CD4-positive, alpha-beta T cell treated with Interleukin-2 at 100 ng/mL for 4 hours (primary cell): Measurements from ENCODE around the gene GNAI2.
A peak's percentile ranks its signal among the peaks of the same experiment; 100 is the strongest.
"Not testable (repeated sequence)": the region's sequence is repeated elsewhere in the genome, so short reads cannot be mapped to it uniquely, and the experiment has no call there.

Experiments used
- DNase-seq: peaks from one replicate; pipeline ENCODE4 v3.0.0-alpha.2; 2020; ENCODE audit warnings: low spot score

GNAI2 gene

DNA sequence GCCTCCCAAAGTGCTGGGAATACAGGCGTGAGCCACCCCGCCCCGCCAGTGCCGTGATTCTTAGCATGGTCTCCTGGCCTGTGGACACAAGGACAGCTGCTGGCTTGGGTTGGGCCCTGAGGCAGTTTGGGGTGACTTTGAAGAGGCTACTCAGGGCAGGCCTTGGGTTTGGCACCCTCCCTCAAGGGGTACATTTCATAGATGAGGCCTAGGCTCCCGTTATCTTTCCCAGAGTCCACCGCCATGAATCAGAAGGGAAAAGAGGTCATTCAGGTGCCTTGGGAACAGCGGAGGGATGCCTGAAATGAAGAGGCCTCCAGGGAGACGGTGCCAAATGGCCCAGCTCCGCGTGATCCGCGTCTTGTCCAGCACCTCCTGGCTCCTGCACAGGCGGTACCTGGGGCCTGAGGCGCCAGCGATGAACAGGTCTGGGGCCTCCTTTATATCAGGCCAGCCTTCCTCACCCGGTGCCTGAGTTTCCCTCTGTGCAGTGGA, 9.3 kb downstream of the GNAI2 start:
- no peak for DNase-seq

DNA sequence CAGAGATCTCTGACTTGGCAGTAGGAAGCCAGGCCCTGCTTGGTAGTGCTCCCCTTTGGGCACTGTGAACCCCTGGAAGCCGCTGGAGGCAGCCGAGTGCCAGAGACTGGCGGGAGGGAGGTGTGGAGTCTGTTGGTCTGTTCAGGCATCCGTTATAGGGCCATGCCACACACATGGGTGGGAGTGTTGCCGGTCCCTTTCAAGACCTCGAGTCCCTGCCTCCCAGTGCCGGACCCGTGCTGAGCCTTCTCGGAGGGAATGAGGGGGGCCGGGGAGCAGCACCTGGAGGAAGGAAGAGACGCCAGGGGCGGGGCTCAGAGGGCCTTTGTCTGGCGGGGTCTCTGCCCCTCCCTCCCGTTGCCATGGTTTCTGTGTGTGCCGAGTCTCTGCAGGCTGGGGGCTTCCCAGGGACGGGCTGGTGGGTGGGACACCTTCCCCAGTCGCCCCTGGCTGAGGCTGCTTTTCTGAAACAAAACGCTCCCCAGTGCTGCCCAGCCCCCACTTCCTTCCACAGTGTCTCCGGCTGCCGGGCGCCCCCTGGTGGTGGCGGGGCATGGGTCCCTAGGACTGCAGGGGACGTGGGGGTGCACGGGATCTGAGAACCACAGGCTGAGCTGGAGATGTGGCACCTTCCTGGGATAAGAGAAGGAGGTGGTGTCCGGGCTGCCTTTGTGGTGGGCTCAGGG, 10.0 kb downstream of the GNAI2 start:
- peak; percentile 93 for DNase-seq

DNA sequence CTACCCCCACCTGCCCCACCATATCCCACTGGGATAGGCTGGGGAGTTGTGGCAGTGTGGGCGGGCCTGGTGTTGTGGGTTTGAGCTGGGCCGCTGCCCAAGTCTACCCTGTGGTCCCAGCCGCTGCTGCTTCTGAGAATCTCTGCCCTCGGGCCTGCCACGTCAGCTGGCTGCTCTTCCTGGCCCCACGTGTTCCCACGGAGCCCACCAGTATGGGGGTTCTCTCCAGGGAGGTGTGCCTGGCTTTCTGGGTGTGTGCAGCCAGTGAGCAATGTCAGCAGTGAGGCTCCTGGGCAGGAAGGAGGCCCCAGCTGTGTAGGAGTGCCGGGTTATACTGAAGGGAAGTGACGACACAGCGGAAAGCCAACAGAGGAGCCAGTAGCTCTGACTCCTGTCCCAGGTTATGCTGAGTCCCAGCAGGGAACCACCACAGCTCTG, 10.5 kb downstream of the GNAI2 start:
- DNase-seq = peak; percentile 90

DNA sequence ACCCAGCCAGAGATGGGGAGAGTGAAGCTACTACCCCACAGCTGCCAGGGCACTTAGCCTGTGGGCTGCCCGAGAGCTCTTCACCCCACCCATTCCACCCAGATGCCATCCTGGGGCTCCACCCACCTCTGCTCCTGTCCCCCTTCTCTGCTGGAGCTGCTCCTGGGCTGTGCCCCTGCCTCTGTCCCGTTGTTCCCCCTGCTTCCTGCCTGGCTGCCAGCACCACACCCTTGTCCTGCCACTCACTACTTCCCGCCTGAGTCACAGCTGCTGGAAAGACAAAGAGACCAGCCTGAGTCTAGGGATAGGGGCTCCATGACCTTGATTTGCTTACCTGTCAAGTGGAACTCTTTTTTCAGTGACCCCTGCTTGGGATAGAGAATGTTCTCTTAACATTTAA, 12.4 kb downstream of the GNAI2 start:
- no peak for DNase-seq

DNA sequence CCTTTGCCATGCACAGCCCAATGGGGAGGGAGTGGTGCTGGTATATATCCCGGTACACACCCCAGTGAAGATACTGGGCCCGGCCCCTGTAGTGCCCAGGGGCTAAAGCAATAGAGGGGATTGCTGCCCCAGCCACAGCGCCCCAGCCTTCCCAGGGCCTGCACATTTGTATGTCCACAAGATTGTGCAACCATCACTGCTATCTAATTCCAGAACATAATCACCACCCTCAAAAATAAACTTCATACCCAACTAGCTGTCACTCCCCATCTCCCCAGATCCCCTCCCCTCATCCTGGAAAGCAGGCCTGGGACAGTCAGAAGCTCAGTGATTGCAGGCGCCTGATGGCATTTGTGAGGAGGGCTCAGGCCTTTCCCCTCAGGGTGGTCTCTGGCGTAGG, 13.5 kb downstream of the GNAI2 start:
- DNase-seq = no peak

DNA sequence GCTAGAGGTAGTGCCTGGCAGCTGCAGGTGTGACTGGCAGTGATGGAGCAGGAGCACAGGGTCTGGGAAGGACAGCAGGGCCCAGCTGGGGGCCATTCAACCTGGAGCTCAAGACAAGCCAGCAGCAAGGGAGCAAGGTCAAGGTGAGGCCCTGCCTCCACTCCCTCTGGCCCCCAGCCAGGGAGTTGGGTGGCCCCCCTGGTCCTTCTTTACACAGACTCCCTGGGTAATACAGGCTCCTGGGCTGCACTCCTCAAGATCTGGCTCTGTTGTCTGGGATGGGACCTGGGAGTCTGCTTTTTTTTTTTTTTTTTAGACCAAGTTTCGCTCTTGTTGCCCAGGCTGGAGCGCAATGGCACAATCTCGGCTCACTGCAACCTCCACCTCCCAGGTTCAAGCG, 14.5 kb downstream of the GNAI2 start:
- no peak for DNase-seq

DNA sequence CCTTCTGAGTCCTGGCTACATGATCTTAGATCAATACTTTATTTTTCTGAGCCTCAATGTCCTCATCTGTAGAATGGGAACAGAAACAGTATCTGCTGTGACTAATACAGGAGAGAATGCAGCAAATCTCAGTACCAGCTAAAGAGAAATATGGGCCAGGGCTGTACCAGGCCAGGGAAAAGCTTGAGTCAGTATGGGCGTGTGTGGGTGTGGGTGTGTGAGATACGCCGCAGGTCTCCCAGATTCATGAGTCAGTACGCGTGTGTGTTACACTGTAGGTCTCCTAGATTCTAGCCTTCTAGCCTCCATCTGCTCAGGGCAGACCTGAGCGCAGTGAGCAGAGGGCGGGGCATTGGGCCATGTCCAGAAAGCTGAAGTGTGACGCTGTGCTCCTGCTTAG, 15.2 kb downstream of the GNAI2 start:
- DNase-seq = peak; percentile 31

DNA sequence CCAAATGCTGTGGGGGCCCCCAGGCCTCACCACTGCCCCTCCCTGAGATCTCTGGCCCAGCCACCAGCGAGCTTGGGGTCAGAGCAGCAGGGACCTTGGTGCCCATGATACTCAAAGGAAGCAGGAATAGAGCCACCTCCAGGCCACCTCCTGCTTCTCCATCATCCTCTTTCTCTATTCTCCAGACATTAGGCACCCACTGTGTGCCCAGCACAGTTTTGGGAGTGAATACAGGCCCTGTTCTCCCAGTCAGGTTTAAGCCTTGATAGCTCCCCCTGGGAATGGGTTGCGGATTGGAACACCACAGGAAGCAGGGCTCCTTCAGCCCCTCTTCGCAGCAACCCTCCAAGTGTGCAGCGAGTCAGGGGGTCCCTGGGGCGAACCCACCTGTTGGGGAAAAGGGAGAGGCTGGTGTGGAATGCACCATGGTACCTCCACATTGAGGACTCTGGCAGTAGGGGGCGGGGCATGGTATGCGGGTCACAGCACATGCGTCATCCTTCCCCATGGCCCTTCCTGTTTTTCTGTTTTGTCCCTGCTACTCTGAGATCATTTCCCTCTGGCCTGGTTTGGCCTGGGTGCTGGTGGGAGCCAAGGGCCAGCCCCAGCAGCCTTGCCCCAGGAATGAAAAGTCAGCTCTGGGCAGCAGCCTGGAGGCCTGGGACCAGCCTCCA, 18.7 kb downstream of the GNAI2 start:
- peak; percentile 17 for DNase-seq

DNA sequence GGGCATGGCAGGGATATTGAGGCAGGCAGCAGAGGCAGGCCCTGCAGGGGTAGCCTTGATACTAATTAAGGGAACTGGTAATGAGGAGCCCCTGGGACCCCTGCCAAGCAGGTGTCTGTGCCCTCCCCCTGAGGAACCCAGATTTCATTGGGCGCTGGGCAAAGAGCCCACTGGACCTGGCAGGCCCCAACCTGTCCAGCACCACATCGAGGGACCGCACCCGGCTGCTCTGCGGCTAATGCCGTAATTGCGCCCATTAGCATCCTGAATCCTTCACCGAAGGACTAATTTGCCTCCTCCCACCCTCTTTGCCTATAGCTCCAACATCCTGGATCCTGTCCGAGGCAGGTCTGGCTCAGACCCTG, 19.2 kb downstream of the GNAI2 start:
- DNase-seq = no peak

DNA sequence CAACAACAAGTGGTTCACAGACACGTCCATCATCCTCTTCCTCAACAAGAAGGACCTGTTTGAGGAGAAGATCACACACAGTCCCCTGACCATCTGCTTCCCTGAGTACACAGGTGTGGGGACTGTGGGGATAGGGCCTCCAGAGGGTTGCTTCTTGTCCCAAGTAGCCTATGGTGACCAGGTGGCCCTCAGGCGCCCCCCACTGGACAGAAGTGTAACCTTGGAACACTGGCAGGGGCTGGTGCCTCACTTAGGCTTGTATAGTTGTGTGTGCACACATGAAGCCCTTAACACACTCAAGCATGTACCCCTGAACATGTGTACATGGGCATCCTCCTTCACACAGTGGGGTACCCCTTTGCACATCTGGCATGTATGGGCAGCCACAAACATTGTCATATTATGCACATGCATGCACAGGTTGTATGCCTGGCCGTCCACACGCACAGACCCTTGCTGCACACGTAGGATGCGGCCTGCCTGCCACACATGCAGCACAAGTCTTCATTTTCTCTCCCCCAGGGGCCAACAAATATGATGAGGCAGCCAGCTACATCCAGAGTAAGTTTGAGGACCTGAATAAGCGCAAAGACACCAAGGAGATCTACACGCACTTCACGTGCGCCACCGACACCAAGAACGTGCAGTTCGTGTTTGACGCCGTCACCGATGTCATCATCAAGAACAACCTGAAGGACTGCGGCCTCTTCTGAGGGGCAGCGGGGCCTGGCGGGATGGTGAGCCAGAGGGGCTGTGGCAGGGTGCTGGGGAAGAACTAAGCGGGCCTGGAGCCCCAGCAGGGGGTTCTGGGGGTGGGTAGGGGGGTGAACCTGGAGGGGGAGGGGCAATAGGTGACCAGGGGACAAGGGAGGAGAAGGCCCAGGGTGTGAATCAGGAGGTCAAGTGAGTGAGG, 21.2 kb downstream of the GNAI2 start:
- DNase-seq = peak; percentile 43

DNA sequence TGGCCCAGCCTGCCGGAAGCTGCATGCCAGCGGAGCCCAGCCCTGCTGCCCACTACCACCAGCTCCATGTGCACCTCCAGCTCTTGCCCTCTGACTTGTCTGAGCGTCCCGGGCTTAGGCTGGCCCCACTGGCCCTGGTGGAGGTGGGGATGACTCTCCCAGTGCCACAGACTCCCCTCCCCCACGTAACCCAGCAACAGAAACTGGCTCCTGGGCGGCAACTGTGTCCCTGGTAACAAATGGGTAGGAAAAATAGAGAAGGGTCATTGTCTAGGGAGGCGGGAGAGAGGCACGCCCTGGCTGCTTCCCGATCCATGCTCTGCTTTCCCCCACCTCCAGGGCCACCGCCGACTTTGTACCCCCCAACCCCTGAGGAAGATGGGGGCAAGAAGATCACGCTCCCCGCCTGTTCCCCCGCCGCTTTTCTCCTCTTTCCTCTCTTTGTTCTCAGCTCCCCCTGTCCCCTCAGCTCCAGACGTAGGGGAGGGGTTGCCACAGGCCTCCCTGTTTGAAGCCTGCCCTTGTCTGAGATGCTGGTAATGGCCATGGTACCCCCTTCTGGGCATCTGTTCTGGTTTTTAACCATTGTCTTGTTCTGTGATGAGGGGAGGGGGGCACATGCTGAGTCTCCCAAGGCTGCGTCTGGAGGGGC, 22.2 kb downstream of the GNAI2 start:
- DNase-seq = no peak

DNA sequence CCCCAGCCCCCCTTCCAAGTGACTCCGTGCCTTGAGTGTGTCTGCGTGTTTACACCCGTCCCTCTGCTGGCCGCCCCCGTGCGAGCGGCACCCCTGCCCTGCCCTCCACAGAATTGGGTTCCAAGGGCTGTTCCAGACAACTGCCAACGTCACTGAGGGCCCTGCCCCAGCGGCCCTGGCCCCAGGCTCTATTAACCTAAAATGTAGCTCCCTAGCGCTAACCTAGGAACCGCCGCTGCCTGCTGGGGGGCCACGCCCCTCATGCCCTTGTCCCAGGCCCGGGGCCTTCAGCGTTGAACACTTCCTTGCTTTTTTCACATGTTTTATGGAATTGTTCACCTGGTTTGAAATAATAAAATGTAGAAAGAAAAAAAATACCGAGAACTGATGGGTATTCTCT, 23.0 kb downstream of the GNAI2 start:
- no peak for DNase-seq

DNA sequence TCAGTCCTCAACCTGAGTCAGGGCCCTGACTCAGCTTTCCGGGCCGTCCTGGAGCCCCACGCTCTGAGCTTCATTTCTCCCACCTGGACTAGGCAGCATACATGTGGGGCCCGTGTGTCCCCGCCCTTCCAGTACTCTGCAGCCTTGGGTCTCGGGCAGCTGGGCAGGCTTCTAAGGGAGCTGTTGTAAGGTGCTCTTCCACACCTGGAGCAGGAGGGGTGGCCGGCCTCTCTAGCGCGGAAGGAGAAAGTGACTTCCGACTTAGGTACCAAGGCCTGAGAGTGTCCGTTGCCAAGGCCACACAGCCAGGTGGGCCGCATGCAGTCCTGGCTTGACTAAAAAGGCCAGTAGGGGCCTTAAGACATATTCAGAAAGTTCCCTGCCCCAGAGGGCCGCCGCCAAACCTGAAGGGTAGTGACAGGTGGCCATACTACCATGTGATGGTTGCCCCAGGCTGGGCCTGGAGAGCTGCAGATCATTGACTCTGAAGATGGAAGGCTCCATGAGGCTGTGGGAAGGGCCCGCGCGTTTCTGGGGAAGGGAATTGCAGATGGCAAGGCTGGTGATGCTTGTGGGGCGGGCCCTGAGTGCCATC, 23.5 kb downstream of the GNAI2 start:
- DNase-seq = no peak

DNA sequence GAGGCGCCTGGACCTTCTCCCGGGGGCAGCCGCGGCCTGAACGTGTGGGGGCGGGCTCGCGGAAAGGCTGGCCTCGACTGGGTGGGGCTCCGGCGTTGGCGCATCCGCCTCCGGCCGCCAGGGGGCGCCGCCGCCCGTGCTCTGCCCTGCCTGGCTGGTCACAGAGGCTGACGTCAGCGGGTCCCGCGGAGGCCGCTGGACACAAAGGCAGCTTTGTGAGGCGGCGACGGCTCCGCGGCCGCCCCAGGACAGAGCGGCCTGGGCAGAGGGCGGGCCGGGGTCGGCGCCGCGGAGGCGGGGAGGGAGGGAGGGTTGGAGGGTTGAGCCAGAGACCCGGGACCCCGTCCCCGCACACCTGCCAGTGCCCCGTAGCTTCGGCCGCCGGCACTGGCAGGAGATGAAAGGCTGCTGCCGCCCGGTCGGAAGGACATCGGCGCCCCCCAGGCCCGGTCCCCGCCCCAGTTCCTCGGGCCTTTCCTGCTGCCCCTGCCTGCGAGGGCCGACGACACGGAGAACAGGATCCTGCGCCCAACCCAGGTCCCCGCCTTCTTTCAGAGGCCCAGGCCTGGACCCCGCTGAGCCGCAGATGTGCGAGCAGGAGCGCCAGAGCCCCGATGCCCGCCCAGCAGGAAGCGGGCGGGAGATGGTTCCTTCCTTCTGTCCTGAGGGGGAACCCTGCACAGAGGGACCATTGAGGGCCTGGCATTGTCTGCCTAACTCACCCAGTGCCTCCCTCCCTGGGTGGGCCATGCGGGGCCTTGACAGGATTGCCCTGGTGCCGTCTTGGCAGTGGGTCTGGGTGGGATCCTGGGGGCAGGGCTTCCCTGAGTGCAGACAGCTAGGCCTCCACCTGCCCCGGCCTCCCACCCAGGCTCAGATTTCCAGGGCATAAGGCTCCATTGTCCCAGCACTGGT, 24.3 kb downstream of the GNAI2 start:
- peak; percentile 84 for DNase-seq

DNA sequence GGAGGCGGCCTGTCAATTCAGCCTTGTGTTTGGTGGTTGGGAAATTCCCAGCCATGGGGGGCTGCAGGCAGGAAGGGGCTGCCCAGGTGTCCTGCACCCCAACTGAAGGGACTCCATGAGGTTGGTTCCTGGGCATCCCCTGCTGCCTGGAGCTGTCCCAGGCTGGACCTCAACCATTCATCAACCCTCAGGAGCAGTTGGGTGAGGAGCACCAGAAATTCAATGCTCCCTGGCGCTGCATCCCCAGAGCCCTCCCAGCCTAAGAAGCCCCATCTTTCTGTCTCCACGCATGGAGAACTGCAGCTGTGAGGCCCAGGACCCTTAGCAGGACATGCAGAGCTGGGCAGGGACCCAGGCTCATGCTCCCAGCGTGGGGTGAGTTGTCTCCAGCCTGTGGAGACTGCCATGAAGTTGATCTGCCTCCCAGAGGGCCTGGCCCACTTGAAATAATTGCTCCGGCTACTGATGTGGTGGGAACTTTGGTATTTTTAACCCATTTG, 25.0 kb downstream of the GNAI2 start:
- DNase-seq = no peak

DNA sequence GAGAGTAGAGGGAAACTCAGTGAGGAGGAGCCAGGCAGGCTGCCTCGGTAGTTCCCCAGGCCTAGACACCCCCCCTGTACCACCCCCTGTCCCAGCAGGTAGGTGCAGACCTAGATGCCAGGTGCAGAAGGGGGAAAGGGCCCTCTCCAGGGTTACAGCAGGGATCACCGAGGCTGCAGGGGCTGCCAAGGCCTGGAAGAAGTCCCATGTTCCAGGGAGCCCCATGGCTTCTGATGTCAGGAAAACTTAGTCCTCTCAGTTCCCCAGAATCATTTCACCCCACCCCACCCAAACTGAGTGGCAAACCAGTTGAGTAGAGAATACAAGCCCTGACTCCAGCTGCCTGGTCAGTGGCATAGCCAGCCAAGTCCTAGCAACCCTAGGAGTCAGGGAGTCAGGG, 25.5 kb downstream of the GNAI2 start:
- DNase-seq = no peak

DNA sequence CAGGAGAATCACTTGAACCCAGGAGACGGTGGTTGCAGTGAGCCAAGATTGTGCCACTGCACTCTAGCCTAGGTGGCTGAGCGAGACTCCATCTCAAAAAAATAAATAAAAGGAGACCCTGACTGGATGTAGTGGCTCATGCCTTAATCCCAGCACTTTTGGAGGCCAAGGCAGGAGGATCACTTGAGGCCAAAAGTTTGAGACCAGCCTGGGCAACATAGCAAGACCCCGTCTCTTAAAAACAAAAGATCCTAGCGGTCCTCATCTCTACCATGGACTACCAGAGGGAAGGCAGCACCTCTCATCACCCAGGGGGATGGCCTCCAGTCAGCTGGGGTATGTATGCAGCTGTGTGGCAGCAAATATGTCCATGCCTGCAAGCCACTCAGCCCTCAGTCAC, 26.2 kb downstream of the GNAI2 start:
- DNase-seq = not testable (repeated sequence)

DNA sequence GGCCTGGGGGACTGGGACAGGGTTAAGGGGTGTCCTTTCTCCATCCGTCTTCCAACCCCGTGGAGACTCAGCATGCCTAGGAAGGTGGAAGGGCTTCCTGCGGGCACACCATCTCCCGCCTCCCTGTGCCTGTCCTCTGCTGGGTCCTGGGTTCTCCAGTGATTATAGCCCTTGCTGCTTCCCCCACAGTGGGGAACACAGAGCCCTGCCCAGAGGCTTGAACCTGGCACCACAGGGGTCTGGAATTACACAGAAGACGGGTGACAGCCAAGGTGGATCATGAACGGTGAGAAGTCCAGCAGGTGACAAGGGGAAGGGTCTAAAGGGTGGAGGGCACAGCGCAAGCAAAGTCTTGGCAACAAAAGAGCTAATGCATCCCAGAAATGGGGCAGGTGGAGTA, 26.8 kb downstream of the GNAI2 start:
- DNase-seq = no peak

DNA sequence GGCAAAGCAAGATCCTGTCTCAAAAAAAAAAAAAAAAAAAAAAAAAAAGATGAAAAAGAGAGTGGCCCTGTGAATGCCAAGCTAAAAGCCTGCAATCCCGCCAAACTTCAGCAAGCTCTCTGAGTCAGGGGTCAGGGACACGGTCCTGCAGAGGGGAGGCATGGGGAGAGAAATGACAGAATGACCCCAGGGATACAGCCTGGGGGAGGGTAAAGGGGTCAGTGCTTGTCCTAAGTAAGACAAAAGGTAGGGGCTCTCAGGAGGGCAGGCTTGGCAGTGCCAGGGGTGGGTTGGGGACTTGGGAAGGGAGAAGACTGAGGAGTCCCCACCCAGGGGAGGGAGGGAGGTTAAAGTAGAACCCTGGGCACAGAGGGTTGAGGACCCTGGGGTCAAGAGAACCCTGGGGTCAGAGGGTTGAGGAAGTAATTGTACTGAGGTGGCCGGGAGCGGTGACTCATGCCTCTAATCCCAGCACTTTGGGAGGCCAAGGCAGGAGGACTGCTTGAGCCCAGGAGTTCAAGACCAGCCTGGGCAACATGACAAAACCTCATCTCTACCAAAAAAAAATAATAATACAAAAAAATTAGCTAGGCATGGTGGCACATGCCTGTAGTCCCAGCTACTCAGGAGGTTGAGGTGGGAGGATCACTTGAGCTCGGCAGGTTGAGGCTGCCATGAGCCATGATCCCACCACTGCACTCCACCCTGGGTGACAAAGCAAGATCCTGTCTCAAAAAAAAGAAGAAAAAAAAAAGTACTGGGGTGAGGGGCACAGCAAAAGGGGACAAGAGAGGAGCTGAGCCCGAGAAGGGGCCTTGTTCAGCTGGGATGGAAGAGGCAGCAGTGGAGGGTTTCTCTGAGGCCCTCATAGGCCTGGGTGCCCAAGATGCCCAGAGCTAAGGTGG, 27.7 kb downstream of the GNAI2 start:
- DNase-seq = no peak
